K562 (cell line): ENCODE data around the gene NEDD4L. TPM values are rescaled to one million over a fixed set of nuclear protein-coding genes. Genes with fewer than 3 reads are reported as not detected.

Experiments
- ATAC-seq: fragments of 200-7000 bp; cut with Tn5 transposase; 3 replicates; pipeline ENCODE4 v1.9.1; 2020; ENCODE audit warnings: moderate library complexity
- BruUV-seq: library from RNA; stranded (reverse); fragments of 400-500 nt; replicated peaks from 2 replicates; lab custom pipeline; 2021; lab: Mats Ljungman, UMichigan
- CTCF ChIA-PET: fragments of 300-600 bp; formaldehyde crosslinking; extraction: SDS; loops from one replicate; lab custom pipeline; 2021; ENCODE audit warnings: low intra/inter-chr PET ratio; lab: Yijun Ruan, JAX
- POLR2A ChIA-PET: fragments of 300-600, 350-650 bp; sonication (Branson Sonifier 250); formaldehyde crosslinking; extraction: SDS; loops from one replicate; lab custom pipeline; 2021; ENCODE audit warnings: antibody characterized with exemption, inconsistent platforms; lab: Yijun Ruan, JAX
- DNase-seq, 4 experiments: peaks; one replicate each; pipeline versions ENCODE4 v3.0.0 to v3.0.0-alpha.2; 2011 to 2018; ENCODE audit warnings: low spot score in 3 of 4, mixed read lengths in 3 of 4; ENCODE audit errors: extremely low read depth in 1 of 4
- FAIRE-seq: peaks from 2 replicates; lab custom pipeline; 2011; peaks lifted over from hg19 to GRCh38; lab: Jason Lieb, UNC
- H2AFZ ChIP-seq: 2 replicates; pipeline ENCODE4 v1.6.0; 2011; ENCODE audit warnings: low read depth, low read length, control low read depth, inconsistent platforms
- H3K27ac ChIP-seq: fragments of 200-600 bp; 3 replicates; pipeline ENCODE4 v1.8.0; 2011; ENCODE audit warnings: low read depth, mild to moderate bottlenecking, control low read depth, inconsistent platforms, low read length, moderate library complexity, mixed read lengths; ENCODE audit errors: extremely low read depth
- H3K27me3 ChIP-seq, 2 experiments: fragments of 300-600 bp in 1 of 2; 2 replicates in 1 of 2; 3 replicates in 1 of 2; pipeline versions ENCODE4 v1.6.0 to v1.8.0; 2011; ENCODE audit warnings: inconsistent platforms in 2 of 2, low read length in 2 of 2, mild to moderate bottlenecking in 1 of 2, mixed read lengths in 1 of 2, moderate library complexity in 1 of 2; ENCODE audit not compliant: control insufficient read depth in 2 of 2, insufficient read depth in 2 of 2
- H3K36me3 ChIP-seq: fragments of 300-600 bp; 3 replicates; pipeline ENCODE4 v1.8.0; 2011; ENCODE audit warnings: mild to moderate bottlenecking, low read length, inconsistent platforms; ENCODE audit not compliant: control insufficient read depth, insufficient read depth
- H3K4me1 ChIP-seq, 2 experiments: fragments of 200-600 bp in 1 of 2; replicated peaks in 1 of 2; 2 replicates in 1 of 2; 3 replicates in 1 of 2; pipeline versions ENCODE4 v1.5.1 to v1.8.0; 2011; ENCODE audit warnings: inconsistent platforms in 2 of 2, low read length in 2 of 2, mild to moderate bottlenecking in 1 of 2, mixed read lengths in 1 of 2, moderate library complexity in 1 of 2; ENCODE audit not compliant: control insufficient read depth in 2 of 2, insufficient read depth in 2 of 2
- H3K4me2 ChIP-seq: 2 replicates; pipeline ENCODE4 v1.6.1; 2011; ENCODE audit warnings: low read length, control low read depth, inconsistent platforms, mixed read lengths; ENCODE audit not compliant: insufficient read depth
- H3K4me3 ChIP-seq: fragments of 200-600 bp; sonication (generic), shearing (Covaris generic); 2 replicates; pipeline ENCODE4 v1.5.1; 2016; ENCODE audit warnings: control low read depth, inconsistent platforms
- H3K79me2 ChIP-seq: fragments of 200-600 bp; 3 replicates; pipeline ENCODE4 v1.8.0; 2011; ENCODE audit warnings: low read length, inconsistent platforms; ENCODE audit not compliant: control insufficient read depth, insufficient read depth
- H3K9ac ChIP-seq, 2 experiments: 2 replicates each; pipeline versions ENCODE4 v1.6.0 to v1.6.1; 2011; ENCODE audit warnings: low read depth in 2 of 2, low read length in 2 of 2, control low read depth in 1 of 2, inconsistent platforms in 1 of 2, mild to moderate bottlenecking in 1 of 2, mixed read lengths in 1 of 2; ENCODE audit not compliant: insufficient read depth in 1 of 2
- H3K9me1 ChIP-seq: one replicate; pipeline ENCODE4 v1.6.0; 2011; ENCODE audit warnings: inconsistent platforms, mild to moderate bottlenecking, low read length, moderate library complexity; ENCODE audit not compliant: control insufficient read depth, insufficient read depth
- H3K9me3 ChIP-seq: replicated peaks from 2 replicates; pipeline ENCODE4 v1.5.1; 2011; ENCODE audit warnings: low read depth, low read length, inconsistent platforms; ENCODE audit not compliant: control insufficient read depth, insufficient read depth
- H4K20me1 ChIP-seq: replicated peaks from 2 replicates; pipeline ENCODE4 v1.6.1; 2011; ENCODE audit warnings: low read length, inconsistent platforms, mixed read lengths; ENCODE audit not compliant: control insufficient read depth, insufficient read depth
- CBFA2T3 ChIP-seq: fragments of 450-650 bp; IDR thresholded peaks from 2 replicates; pipeline ENCODE4 v1.6.1; 2017
- DPF2 ChIP-seq: fragments of 450-650 bp; IDR thresholded peaks from 2 replicates; pipeline ENCODE4 v1.6.1; 2016
- EP300 ChIP-seq: IDR thresholded peaks from 2 replicates; pipeline ENCODE4 v1.6.1; 2012; ENCODE audit warnings: low read length, improper control_type of control experiment
- FOXA1 ChIP-seq: fragments of 450-650 bp; IDR thresholded peaks from 2 replicates; pipeline ENCODE4 v1.6.1; 2016; ENCODE audit warnings: mild to moderate bottlenecking, borderline replicate concordance
- GTF3C2 ChIP-seq: IDR thresholded peaks from 3 replicates; pipeline ENCODE4 v1.6.1; 2011; ENCODE audit warnings: borderline replicate concordance, mild to moderate bottlenecking, moderate library complexity; ENCODE audit not compliant: insufficient read length; ENCODE audit errors: extremely low read depth
- HDAC6 ChIP-seq: IDR thresholded peaks from 2 replicates; pipeline ENCODE4 v1.6.1; 2012; ENCODE audit warnings: low read depth, mild to moderate bottlenecking, control low read depth, inconsistent platforms, low read length, moderate library complexity
- POLR3A ChIP-seq: IDR thresholded peaks from 2 replicates; pipeline ENCODE4 v1.6.1; 2011; ENCODE audit warnings: borderline replicate concordance, mild to moderate bottlenecking, moderate library complexity; ENCODE audit not compliant: insufficient read length, insufficient read depth; ENCODE audit errors: extremely low read depth
- RFX1 ChIP-seq: fragments of 450-650 bp; IDR thresholded peaks from 2 replicates; pipeline ENCODE4 v1.6.1; 2016; ENCODE audit warnings: mild to moderate bottlenecking, moderate library complexity
- SAFB2 ChIP-seq: fragments of 200-400 bp; formaldehyde crosslinking; IDR thresholded peaks from 2 replicates; pipeline ENCODE4 v1.6.1; 2018; ENCODE audit warnings: borderline replicate concordance, low read length, low read depth, moderate library complexity; ENCODE audit not compliant: severe bottlenecking
- U2AF1 ChIP-seq: fragments of 200-400 bp; formaldehyde crosslinking; optimal IDR thresholded peaks from 2 replicates; pipeline ENCODE3; 2017; ENCODE audit warnings: mild to moderate bottlenecking, low read depth, low read length, moderate library complexity
- ZNF124 ChIP-seq: sonication (generic); formaldehyde crosslinking; IDR thresholded peaks from 2 replicates; pipeline ENCODE4 v1.8.1; 2022; ENCODE audit warnings: missing genetic modification reagents
- ZNF263 ChIP-seq: sonication (generic); formaldehyde crosslinking; IDR thresholded peaks from 2 replicates; pipeline ENCODE4 v1.8.0; 2022; ENCODE audit warnings: mild to moderate bottlenecking, missing genetic modification reagents, borderline replicate concordance
- ZNF280B ChIP-seq: fragments of 250-450 bp; sonication (Bioruptor Pico); IDR thresholded peaks from 2 replicates; pipeline ENCODE4 v1.5.1; 2021; ENCODE audit warnings: mild to moderate bottlenecking
- ZNF780A ChIP-seq: fragments of 250-450 bp; sonication (Bioruptor Pico); IDR thresholded peaks from 2 replicates; pipeline ENCODE4 v1.5.0; 2021; ENCODE audit warnings: mild to moderate bottlenecking
- WGBS: fragments of 100-300 bp; shearing (Covaris generic); methylation state at CpG from one replicate; pipeline ENCODE4 v1.1.6; 2016; ENCODE audit warnings: low coverage, mixed read lengths; ENCODE audit not compliant: insufficient coverage; ENCODE audit errors: missing lambda C conversion rate; 5-methylcytosine and 5-hydroxymethylcytosine counted together
- in situ Hi-C: fragments of 300-500 bp; cut with MboI; formaldehyde crosslinking; loops from 4 replicates; pipeline ENCODE4 v1.15.0; 2018; ENCODE audit warnings: inconsistent platforms, mixed read lengths
- intact Hi-C: fragments of 100-400 bp; cut with micrococcal nuclease; formaldehyde crosslinking; loops from 2 replicates; pipeline ENCODE4 v1.14.2; 2022
- polyA plus RNA-seq, 8 experiments: library from polyadenylated mRNA; depleted of rRNA in 4 of 8; stranded (reverse) in 5 of 8; unstranded in 3 of 8; fragments of >200 nt; fragmentation: Nextera tagmentation in 2 of 8; fragmentation: Illumina TruSeq in 1 of 8; extraction: Ambion mirVana in 2 of 8; extraction: Trizol in 1 of 8; gene quantifications; 2 replicates each; pipeline versions ENCODE4 v1.2.1 to v1.2.3, GENCODE V29; 2011 to 2014; ENCODE audit warnings: inconsistent platforms in 1 of 8, missing spikeins in 1 of 8
- total RNA-seq, 7 experiments: library from RNA; depleted of rRNA in 6 of 7; stranded (reverse); fragments of >200 nt in 6 of 7; fragmentation: Illumina TruSeq in 2 of 7; extraction: Trizol in 2 of 7; gene quantifications; 2 replicates each; pipeline versions ENCODE4 v1.2.1 to v1.2.3, GENCODE V29; 2011 to 2021; ENCODE audit warnings: low replicate concordance in 1 of 7
- TF ChIP-seq, protein P1 (sequence below): fragments of 250-450 bp; sonication (Bioruptor Pico); IDR thresholded peaks from 2 replicates; pipeline ENCODE4 v1.8.0; 2021; ENCODE audit warnings: moderate library complexity, mild to moderate bottlenecking, inconsistent platforms

The NEDD4L gene
- total and polyA plus RNA-seq, 9 of the 15 experiments (the other 6 are each of a cell fraction or from before 2014, with no cell fraction given): 8.1 to 33.4 (median 19.9) TPM

GRCh38 chr18:58413667-58414628 is 369.9 kb downstream of the NEDD4L start:
- intact Hi-C loops: no loop called here
- no peak overlapping the region for H2AFZ ChIP-seq
- no peak overlapping the region for H3K4me2 ChIP-seq
- no TSS peak for BruUV-seq
- ChIA-PET CTCF (no interaction called here), POLR2A (no interaction called here)
- FAIRE-seq: no peak
- no peaks in the 10 kb centered on the region for H3K9me3 ChIP-seq
- peaks cover 3 to 45% of the 10 kb centered on the region in 2 experiments; a peak in 3 of 5 replicates for H3K27me3 ChIP-seq
- WGBS: 8% methylated on average over 12 of the region's 12 CpGs
- no peak for DNase-seq
- in situ Hi-C loops: no loop called here
- ATAC-seq: no peak
- no peaks in the 10 kb centered on the region for H3K9me1 ChIP-seq
- no peak overlapping the region for H3K4me3 ChIP-seq
- no peak overlapping the region for H3K27ac ChIP-seq
- H3K9ac ChIP-seq: no peak overlapping the region
- no peaks in the 10 kb centered on the region for H3K79me2 ChIP-seq
- no peaks in the 10 kb centered on the region for H3K4me1 ChIP-seq
- H3K36me3 ChIP-seq: no peaks in the 10 kb centered on the region
- H4K20me1 ChIP-seq: no peaks in the 10 kb centered on the region
- TF ChIP-seq FOXA1 (no peak), U2AF1 (no peak), EP300 (no peak), POLR3A (no peak), RFX1 (no peak), ZNF780A (CRISPR knock-in tag) (no peak), DPF2 (no peak), SAFB2 (no peak), CBFA2T3 (no peak), ZNF124 (CRISPR knock-in tag) (no peak), GTF3C2 (no peak), ZNF280B (no peak), ZNF263 (CRISPR knock-in tag) (no peak), HDAC6 (no peak)
- TF ChIP-seq, protein P1, sequence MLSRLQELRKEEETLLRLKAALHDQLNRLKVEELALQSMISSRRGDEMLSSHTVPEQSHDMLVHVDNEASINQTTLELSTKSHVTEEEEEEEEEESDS: no peak
